ENCODE data around the gene C1orf21.

Gene C1orf21

GRCh38 chr1:184520336-184520735 is 133.5 kb downstream of the C1orf21 start:
- DNase-seq = no peak

DNA sequence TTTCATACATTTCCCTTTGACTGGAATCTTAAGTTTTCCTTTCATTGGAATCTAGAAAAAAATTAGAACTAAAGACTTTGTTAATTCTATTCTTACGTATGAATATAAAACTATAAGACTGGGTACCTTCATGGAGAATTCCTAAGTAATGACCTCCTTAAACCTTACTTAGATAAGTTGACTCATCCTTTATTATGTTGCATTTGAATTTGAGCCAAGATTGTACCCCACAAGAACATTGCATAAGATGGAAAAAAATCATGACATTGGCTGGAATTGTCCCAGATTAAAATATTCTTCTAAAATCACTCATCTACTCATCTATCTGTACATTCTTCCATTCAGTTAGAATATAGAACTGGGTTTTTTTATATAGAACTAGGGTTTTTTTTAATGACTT is 137.4 kb downstream of the C1orf21 start:
- no peak for DNase-seq

- DNase-seq = no peak
These were observed 140.6 kb downstream of the C1orf21 start for GRCh38 chr1:184527402-184527801.

GRCh38 chr1:184530226-184530625 is 143.4 kb downstream of the C1orf21 start:
- DNase-seq = no peak

DNA sequence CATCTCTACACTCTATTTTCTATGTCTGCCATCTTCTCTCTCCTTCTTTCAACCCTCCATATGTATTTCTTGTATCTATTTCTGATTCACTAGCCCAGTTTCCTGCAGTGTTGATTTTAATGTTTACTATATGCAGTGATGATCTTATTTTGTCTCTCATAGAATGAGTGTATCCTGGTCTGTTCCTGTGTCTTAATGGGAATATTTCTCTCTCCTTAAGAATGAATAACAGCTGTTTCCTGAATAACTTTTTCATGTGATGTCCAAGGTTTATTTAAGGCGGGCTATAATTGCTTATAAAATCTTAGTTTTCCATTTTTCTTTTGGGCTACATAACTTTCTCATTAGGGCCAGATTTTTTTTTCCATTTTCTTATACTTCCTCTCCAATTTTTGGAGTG is 144.5 kb downstream of the C1orf21 start:
- no peak for DNase-seq

DNA sequence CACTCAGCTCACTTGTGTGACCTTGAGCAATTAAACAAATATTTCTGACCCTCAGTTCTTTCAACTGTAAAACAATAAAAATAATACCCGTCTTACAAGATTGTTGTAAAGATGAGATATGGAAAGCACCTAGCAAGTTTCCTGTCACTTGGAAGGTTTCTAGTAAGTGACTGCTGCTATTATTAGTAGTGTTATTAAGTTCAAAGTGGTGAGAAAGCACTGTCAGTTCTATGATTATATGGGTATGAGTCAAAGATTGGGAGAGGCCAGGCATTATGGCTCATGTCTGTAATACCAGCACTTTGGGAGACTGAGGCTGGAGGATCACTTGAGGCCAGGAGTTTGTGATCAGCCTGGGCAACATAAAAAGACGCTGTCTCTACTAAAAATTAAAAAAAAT is 145.4 kb downstream of the C1orf21 start:
- DNase-seq = no peak

DNA sequence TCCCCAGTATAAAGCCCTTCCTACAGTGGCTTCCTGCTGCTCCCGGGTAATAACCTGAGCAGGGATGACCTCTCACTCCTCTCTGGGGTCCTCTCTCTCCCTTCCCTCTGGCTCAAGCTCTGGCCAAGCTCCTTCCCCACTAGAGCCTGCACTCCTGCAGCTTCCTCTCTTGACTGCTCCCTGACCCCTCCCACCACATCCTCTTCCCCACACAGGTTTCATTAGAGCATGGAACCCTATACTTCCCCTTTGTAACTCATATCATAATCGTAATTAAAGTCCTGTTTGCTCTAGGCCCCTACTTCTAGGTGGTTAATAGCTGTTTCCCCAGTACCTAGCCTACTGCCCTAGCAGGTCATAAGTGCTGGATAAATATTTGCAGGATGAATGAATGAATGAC is 146.2 kb downstream of the C1orf21 start:
- no peak for DNase-seq

DNA sequence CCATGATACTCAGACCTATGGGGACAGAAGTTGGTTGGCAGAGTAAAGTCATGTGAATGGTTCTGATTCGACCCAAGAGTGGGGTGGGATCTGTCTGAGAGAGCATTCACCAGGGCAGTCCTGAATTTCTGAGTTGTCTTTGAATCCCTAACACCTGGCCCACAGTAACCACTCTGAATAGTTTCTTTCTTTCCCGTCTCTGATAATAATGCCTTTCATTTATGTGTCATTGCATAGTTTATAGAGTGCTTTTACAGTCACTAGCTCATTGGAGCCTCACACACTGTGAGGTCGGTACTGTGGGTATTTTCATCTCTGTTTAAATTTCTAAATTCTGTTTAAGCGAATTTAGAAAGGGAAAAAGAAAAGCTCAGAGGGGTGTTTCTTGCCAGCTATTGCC is 147.1 kb downstream of the C1orf21 start:
- DNase-seq = no peak

DNA sequence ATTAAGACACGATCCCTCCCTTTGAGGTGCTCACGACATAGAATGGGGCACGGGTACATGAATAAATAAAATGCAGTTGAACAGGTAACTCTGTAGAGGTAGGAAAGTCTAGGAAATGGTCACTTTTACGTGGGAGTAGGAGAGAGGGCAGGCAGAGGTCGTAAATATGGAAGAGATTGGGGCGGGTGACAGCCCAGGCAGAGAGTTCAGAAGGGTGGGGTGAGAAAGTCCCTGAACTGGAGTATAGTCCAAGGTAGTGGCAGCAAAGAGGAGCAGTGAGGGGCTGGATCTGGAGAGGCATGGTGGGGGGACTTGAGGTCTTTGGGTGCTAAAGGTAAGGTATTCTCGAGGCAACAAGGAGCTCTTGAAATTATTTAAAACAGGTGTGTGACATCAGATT is 147.9 kb downstream of the C1orf21 start:
- DNase-seq = no peak

GRCh38 chr1:184535191-184535970 is 148.6 kb downstream of the C1orf21 start:
- DNase-seq = no peak

DNA sequence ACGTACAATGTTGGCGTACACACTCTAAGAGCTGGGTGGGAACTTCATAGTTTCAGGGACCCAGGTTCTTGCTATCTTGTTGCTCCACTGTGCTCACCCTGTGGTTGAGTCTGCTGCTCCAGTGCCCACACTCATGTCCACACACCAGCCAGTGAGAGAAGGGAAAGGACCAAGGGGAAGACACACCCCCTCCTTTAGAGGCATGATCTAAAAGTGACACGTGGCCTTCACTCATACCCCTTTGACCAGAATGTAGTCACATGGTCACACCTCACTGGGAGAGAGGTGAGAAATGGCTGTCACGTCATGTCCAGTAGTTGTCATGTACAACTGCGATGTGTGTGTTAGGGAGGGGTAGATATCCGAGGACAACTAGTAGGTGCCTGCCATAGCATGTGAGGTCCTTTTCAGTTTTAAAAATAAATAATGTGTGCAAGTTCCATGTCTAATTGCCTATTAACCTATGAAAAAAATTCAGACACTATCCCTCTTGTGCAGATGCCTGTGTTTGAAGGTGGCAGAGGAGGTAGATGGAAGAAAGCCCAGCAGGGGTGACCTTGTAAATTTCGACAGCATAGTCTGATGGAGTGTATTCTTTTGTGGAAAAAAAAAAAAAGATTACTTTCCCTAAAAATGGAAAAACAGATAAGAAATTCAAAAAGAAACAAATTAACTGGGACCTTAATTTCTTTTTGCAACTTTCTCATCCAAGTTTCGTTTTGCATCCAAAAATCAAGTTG is 149.6 kb downstream of the C1orf21 start:
- no peak for DNase-seq

DNA sequence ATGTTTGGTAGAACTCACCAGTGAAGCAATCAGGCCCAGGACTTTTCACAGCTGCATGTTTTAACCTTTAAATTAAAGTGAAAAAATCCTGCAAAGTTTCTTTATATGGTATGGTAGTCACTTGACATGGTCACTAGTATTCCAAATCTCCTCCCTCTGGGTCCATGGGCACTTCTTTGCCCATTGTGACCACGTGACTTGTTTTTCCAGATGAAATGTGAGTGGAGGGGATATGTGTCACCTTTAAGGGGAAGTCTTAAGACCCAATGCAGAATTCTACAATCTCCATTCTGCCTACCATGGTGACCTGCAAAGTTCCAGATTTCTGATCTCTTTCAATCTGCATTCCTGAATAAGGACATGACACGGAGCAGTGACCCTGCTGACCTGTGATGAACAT is 152.8 kb downstream of the C1orf21 start:
- no peak for DNase-seq

GRCh38 chr1:184541537-184542152 is 154.8 kb downstream of the C1orf21 start:
- DNase-seq = no peak

DNA sequence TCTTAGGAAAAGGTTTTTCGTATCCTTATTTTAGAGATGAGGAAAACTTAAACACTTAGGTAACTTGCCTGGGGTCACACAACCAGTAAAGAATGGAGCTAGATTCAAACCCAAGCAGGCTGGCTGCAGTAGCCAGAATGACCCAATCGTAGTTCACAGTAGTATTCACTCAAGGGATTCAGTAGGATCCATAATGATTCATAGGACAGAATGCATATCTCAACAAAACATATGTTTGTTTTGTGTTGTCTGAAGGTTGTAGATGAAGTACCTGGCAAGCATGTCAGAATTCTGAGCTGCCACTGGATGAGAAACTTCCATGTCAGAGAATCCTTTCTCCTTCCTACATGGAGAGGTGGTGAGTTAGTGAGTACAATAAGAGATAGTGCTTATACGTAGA is 155.5 kb downstream of the C1orf21 start:
- no peak for DNase-seq

DNA sequence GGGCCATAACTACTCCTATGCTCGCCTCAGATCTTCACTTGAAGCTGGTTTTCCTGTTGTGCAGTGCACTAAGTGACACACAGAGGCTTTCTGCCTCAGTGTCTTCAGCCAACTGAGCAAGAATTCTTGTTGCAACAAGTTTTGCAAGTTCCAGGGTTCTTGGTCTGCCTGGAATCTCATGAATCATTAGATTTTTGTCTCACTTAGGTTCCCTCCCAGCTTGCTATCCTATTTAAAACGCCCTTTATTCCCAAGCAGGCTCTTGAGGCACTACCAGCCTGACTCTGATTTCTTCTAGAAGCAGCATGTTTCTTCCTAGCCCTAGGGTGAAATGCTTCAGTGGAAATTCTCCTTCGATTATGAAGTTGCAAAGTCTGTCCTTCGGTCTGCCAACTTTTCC is 158.8 kb downstream of the C1orf21 start:
- DNase-seq = no peak

GRCh38 chr1:184552446-184552845 is 165.6 kb downstream of the C1orf21 start:
- no peak for DNase-seq

- no peak for DNase-seq
These were observed 167.0 kb downstream of the C1orf21 start for GRCh38 chr1:184553845-184554244.

DNA sequence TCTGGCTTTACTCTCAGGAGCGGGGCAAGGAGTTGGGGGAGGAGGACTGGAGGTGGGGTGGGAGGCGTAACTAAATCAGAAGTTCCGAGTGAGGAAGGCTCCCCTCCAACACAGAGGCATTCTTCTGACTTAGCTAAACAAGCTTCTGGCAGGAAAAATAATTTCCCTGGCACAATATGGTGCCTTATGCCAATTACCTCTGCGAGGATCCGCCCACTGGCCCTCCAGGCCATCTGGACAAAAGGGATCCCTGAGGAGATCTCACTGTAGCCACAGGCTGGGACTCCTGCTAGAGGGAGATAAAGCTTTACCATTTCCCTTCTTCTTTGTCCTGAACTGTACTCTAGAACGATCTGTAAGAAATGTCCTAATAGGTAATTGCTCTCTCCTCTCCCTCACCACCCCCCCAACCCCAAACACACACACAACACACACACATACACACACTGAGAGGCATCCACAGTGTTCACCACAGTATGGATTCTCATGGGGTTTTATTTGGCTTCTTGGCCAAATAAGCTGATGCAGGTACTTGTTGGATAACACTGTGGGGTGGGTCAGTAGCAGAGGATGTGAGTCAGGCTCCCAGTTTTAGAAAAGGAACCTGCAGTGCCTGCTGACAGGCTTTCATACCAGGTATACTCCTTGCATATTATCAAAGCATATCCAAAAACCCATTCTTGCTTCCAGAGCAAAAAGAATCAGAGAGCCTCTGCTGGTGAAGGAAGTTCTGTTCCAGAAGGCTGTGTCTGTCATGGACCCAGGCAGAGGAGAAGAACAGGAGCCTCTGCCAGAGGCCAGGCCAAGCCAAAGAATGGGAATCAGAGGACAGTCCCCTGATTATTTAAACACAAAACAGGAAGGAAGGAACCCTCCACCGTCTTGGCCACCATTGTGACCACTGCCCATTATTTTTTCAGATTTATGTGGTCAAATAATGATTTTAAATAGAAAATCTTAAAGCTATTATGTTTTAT is 169.1 kb downstream of the C1orf21 start:
- peak; percentile 74 to 90 for DNase-seq

DNA sequence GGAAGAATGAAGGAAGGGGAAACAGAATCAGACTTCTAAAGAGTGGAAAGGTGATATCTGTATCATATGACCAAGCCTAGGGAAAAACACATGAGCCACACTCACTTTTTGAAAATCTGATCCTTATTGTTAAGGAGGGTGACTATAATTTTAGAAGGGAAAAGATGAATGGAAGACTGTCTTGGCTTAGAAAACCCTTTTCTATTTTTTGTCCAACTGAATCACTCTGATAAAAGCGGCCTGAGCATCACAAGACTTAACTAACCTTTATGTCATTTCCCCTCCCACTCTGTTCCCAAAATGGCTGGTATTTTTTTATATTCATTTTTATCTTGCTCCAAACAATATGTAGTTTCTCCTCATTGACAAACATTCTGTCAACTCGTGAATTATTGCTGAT is 169.8 kb downstream of the C1orf21 start:
- no peak for DNase-seq

GRCh38 chr1:184557423-184558347 is 170.9 kb downstream of the C1orf21 start:
- no peak for DNase-seq

DNA sequence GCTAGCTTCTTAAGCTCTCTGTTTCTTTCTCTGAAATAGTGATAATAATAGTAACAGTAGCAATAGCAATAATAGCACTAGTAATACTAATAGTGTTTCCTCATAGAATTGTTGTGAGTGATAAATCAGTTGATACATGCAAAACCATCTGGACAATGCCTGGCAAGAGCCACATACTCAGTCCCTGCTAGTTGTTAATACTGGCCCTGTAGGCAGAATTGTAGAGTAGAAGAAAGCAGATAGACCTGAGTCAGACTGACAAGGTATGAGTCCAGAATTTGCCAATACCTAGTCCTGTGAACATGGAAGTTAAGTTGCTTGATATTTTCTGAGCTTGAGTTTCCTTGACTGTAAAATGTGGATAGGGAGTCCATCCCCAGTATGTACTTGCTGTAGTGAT is 171.9 kb downstream of the C1orf21 start:
- DNase-seq = no peak

Measured in NCI-H524 (cell line).